Measurements from ENCODE around the gene TMEM45A.

GRCh38 chr3:100609305-100609704 lies 116.9 kb downstream of the TMEM45A start, which contains the start of gene ADGRG7:
- TF ChIP-seq CTCF (IDR thresholded peaks at IDR 0.05; ENCODE audit: extremely low read depth in 1 of 2, insufficient read depth in 1 of 2, low read depth in 1 of 2, low read length in 2 of 2), result no peak
- TF ChIP-seq POLR2A (IDR thresholded peaks at IDR 0.05; ENCODE audit: low read depth, low read length), result no peak
- no peak for TF ChIP-seq POLR2AphosphoS5 (IDR thresholded peaks at IDR 0.05; ENCODE audit: insufficient read depth, low read depth, low read length)
- no peak for TF ChIP-seq JUN (IDR thresholded peaks at IDR 0.05; ENCODE audit: borderline replicate concordance, insufficient read depth, insufficient read length, low read depth)
- TF ChIP-seq FOS (IDR thresholded peaks at IDR 0.05; ENCODE audit: borderline replicate concordance, insufficient read depth, low read length), result no peak
- TF ChIP-seq MAX (IDR thresholded peaks at IDR 0.05; ENCODE audit: insufficient read depth, insufficient read length), result no peak
- no peak for TF ChIP-seq EZH2 (IDR thresholded peaks at IDR 0.05; ENCODE audit: borderline replicate concordance, low read depth, low read length, severe bottlenecking)
